ENCODE results near the gene KNG1. TPM values are rescaled to one million over a fixed set of nuclear protein-coding genes. Genes with fewer than 3 reads are reported as not detected.

Gene KNG1
- total RNA-seq, 1 experiment from 2014 or later = 0.25 TPM

- TF ChIP-seq CTCF (IDR thresholded peaks at IDR 0.05 in 2 of 3, conservative IDR thresholded peaks at IDR 0.05 in 1 of 3; ENCODE audit: borderline replicate concordance in 1 of 3, insufficient read depth in 1 of 3, low read depth in 2 of 3, low read length in 2 of 3) (no peak), SRF (IDR thresholded peaks at IDR 0.05; ENCODE audit: low read depth) (peak; percentile 67), ATF3 (IDR thresholded peaks at IDR 0.05) (0 out of 2 replicates have a peak, but pooled peaks have one; percentile 25)
Measured at GRCh38 chr3:186760141-186760833, 43.1 kb downstream of the KNG1 start (continued).

- no peaks in the 10 kb centered on the region for H4K20me1 ChIP-seq (ENCODE audit: insufficient read depth)
- H3K36me3 ChIP-seq (ENCODE audit: control insufficient read depth in 1 of 2, insufficient read depth in 2 of 2, low read length in 2 of 2) = no peaks in the 10 kb centered on the region
- RAD21 ChIA-PET (ENCODE audit: low non-redundant PET in 1 of 2, low total read pairs in 2 of 2, uncharacterized antibody in 2 of 2, unreplicated experiment in 2 of 2) = no interaction called here
- H3K9ac ChIP-seq (ENCODE audit: low read length) = no peak overlapping the region
- DNase-seq (ENCODE audit: low read depth, low spot score) = no peak
- H3K4me3 ChIP-seq (replicated peaks in 1 of 2; ENCODE audit: low read depth in 1 of 2, low read length in 2 of 2) = no peak overlapping the region
- no peaks in the 10 kb centered on the region for H3K9me2 ChIP-seq (ENCODE audit: insufficient read depth)
- H2AFZ ChIP-seq (ENCODE audit: low read depth, low read length, poor library complexity, severe bottlenecking) = peak overlapping the region; percentile 63
- peaks cover 0 to 21% of the 10 kb centered on the region in 2 experiments; a peak in 2 of 4 replicates for H3K4me1 ChIP-seq (ENCODE audit: control insufficient read depth in 1 of 2, insufficient read depth in 2 of 2, low read length in 2 of 2)
- no peak for TF ChIP-seq ATF3 (IDR thresholded peaks at IDR 0.05)
- no peak for TF ChIP-seq RAD21 (IDR thresholded peaks at IDR 0.05; ENCODE audit: low read depth)
- TF ChIP-seq REST (IDR thresholded peaks at IDR 0.05; ENCODE audit: low read depth) = no peak
- TF ChIP-seq EZH2 (IDR thresholded peaks at IDR 0.05) = no peak
- TF ChIP-seq POLR2A (IDR thresholded peaks at IDR 0.05; ENCODE audit: borderline replicate concordance, extremely low read depth, insufficient read depth, insufficient read length) = no peak
- no peak for TF ChIP-seq CBX3 (IDR thresholded peaks at IDR 0.05; ENCODE audit: low read depth)
- TF ChIP-seq YY1 (IDR thresholded peaks at IDR 0.05; ENCODE audit: extremely low read depth, insufficient replicate concordance, low read depth, low read length) = no peak
- no peak for TF ChIP-seq ZNF274 (IDR thresholded peaks at IDR 0.05; ENCODE audit: low read depth, low read length)
- no peak for TF ChIP-seq TCF7L2 (IDR thresholded peaks at IDR 0.05; ENCODE audit: borderline replicate concordance, extremely low read depth, insufficient read depth, insufficient read length)
- no peak for TF ChIP-seq JUND (IDR thresholded peaks at IDR 0.05)
- no peak for ATAC-seq
- H3K9me3 ChIP-seq (ENCODE audit: control insufficient read depth in 1 of 2, insufficient read depth in 1 of 2, low read depth in 1 of 2, low read length in 2 of 2) = no peaks in the 10 kb centered on the region
- H3K4me2 ChIP-seq (ENCODE audit: low read length) = peak overlapping the region; percentile 62; the same call in 1 of the 2 replicates
- intact Hi-C loops (cut with micrococcal nuclease) = loop anchor here (1.0 kb wide), 1 partner anchor 21 kb away; no protein-coding TSS in a partner anchor
- H3K27ac ChIP-seq (ENCODE audit: low read depth, low read length) = no peak overlapping the region
- H3K79me2 ChIP-seq (ENCODE audit: insufficient read depth, low read length) = no peaks in the 10 kb centered on the region
- H3K27me3 ChIP-seq (ENCODE audit: insufficient read depth, low read length) = no peaks in the 10 kb centered on the region
- BruUV-seq (replicated peaks) = no TSS peak
- CTCF ChIA-PET = no interaction called here
- POLR2A ChIA-PET = interaction anchor here (0.7 kb wide), 1 partner anchor 38 kb away, joined by 5 read pairs; no protein-coding TSS in a partner anchor
Measured at GRCh38 chr3:186760897-186761447, 43.8 kb downstream of the KNG1 start.

Data from HCT116 (cell line).